C4-2B (cell line): ENCODE results near the gene KANSL1L.

Source experiments
- ZFX ChIP-seq: fragments of 450-650 bp; IDR thresholded peaks from 2 replicates; pipeline ENCODE4 v1.6.1; 2017
- TF ChIP-seq, protein P1 (sequence below): fragments of 450-650 bp; conservative IDR thresholded peaks from 2 replicates; pipeline ENCODE4 v1.5.1; 2017; ENCODE audit warnings: mild to moderate bottlenecking

DNA sequence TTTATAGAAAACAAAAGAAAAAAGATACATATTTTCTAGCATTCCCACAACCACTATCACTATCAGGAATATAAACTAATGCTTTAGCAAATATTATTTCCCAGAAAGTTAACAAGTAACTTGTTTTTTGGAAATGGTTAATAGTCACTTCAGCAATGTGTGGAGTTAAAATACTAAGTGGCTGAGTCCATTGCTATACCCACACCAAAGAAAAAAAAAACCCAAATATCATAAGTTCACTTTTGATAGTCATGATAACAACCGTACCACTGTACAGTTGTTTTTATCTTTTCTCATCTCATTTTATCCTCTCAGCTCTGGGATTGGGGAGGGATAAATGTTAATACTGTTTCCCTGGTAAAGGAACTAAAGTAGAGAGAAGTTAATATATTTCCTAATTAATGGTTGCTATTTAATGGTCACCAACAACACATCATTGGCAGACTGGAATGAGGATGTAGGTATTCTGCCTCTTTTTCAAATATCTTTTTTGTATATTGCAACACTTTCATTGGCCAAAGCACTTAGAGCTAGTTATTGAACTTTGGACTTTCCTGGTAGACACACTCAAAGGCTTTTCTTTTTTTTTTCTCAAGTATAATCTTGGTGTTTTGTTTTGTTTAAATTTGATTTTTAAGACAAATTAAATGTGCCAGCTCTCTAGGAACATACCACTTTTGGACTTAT lies 18.4 kb upstream of the KANSL1L start:
- TF ChIP-seq, protein P1, sequence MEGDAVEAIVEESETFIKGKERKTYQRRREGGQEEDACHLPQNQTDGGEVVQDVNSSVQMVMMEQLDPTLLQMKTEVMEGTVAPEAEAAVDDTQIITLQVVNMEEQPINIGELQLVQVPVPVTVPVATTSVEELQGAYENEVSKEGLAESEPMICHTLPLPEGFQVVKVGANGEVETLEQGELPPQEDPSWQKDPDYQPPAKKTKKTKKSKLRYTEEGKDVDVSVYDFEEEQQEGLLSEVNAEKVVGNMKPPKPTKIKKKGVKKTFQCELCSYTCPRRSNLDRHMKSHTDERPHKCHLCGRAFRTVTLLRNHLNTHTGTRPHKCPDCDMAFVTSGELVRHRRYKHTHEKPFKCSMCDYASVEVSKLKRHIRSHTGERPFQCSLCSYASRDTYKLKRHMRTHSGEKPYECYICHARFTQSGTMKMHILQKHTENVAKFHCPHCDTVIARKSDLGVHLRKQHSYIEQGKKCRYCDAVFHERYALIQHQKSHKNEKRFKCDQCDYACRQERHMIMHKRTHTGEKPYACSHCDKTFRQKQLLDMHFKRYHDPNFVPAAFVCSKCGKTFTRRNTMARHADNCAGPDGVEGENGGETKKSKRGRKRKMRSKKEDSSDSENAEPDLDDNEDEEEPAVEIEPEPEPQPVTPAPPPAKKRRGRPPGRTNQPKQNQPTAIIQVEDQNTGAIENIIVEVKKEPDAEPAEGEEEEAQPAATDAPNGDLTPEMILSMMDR: no peak
- TF ChIP-seq ZFX: no peak
